Loucy (cell line): ENCODE results near the gene DES.

ENCODE experiments used
- H2AFZ ChIP-seq: fragments of 200-600 bp; sonication (generic); 2 replicates; pipeline ENCODE4 v1.6.0; 2016; ENCODE audit warnings: antibody characterized with exemption, mild to moderate bottlenecking, low read length, moderate library complexity
- H3F3A ChIP-seq: fragments of 200-600 bp; 2 replicates; pipeline ENCODE4 v1.6.0; 2016; ENCODE audit warnings: antibody characterized with exemption, low read depth, mild to moderate bottlenecking
- H3K27me3 ChIP-seq: fragments of 200-600 bp; sonication (generic); 2 replicates; pipeline ENCODE4 v1.6.1; 2014; ENCODE audit warnings: low read length, mild to moderate bottlenecking; ENCODE audit not compliant: insufficient read depth, poor library complexity, severe bottlenecking
- H3K36me3 ChIP-seq: fragments of 200-600 bp; sonication (generic); 2 replicates; pipeline ENCODE4 v1.6.1; 2016; ENCODE audit warnings: low read length; ENCODE audit not compliant: insufficient read depth
- H3K4me1 ChIP-seq: fragments of 200-600 bp; sonication (generic); 2 replicates; pipeline ENCODE4 v1.5.1; 2014; ENCODE audit warnings: low read length, mild to moderate bottlenecking; ENCODE audit not compliant: insufficient read depth, poor library complexity, severe bottlenecking
- H3K4me2 ChIP-seq: fragments of 200-600 bp; sonication (generic); 2 replicates; pipeline ENCODE4 v1.6.0; 2014; ENCODE audit warnings: antibody characterized with exemption, low read length, low read depth, mild to moderate bottlenecking; ENCODE audit not compliant: poor library complexity, severe bottlenecking
- H3K4me3 ChIP-seq: fragments of 200-600 bp; sonication (generic); 2 replicates; pipeline ENCODE4 v1.5.1; 2014; ENCODE audit warnings: low read length, mild to moderate bottlenecking, mixed read lengths; ENCODE audit not compliant: poor library complexity, severe bottlenecking
- H3K79me2 ChIP-seq: fragments of 200-600 bp; sonication (generic); 2 replicates; pipeline ENCODE4 v1.6.1; 2014; ENCODE audit warnings: low read length; ENCODE audit not compliant: insufficient read depth
- H3K9ac ChIP-seq: fragments of 200-600 bp; sonication (generic); 2 replicates; pipeline ENCODE4 v1.6.0; 2014; ENCODE audit warnings: mild to moderate bottlenecking, low read depth, low read length, moderate library complexity; ENCODE audit not compliant: poor library complexity, severe bottlenecking
- H3K9me2 ChIP-seq: fragments of 200-600 bp; sonication (generic); replicated peaks from 2 replicates; pipeline ENCODE4 v1.6.1; 2016; ENCODE audit warnings: low read depth, low read length, mixed read lengths
- H3K9me3 ChIP-seq: fragments of 200-600 bp; sonication (generic); 2 replicates; pipeline ENCODE4 v1.6.1; 2014; ENCODE audit warnings: mild to moderate bottlenecking, antibody characterized with exemption, low read length, low read depth; ENCODE audit not compliant: insufficient read depth
- H4K20me1 ChIP-seq: fragments of 200-600 bp; sonication (generic); 2 replicates; pipeline ENCODE4 v1.6.0; 2014; ENCODE audit warnings: antibody characterized with exemption, low read length, mild to moderate bottlenecking; ENCODE audit not compliant: insufficient read depth, poor library complexity, severe bottlenecking
- EZH2phosphoT487 ChIP-seq: fragments of 200-600 bp; IDR thresholded peaks from 2 replicates; pipeline ENCODE4 v1.6.1; 2018; ENCODE audit warnings: antibody characterized with exemption, mild to moderate bottlenecking, moderate library complexity, borderline replicate concordance
- TF ChIP-seq, protein P1 (sequence below): fragments of 200-600 bp; sonication (generic); conservative IDR thresholded peaks from 2 replicates; pipeline ENCODE4 v1.5.1; 2014; ENCODE audit warnings: mild to moderate bottlenecking, antibody characterized with exemption, low read length

DES gene

DNA sequence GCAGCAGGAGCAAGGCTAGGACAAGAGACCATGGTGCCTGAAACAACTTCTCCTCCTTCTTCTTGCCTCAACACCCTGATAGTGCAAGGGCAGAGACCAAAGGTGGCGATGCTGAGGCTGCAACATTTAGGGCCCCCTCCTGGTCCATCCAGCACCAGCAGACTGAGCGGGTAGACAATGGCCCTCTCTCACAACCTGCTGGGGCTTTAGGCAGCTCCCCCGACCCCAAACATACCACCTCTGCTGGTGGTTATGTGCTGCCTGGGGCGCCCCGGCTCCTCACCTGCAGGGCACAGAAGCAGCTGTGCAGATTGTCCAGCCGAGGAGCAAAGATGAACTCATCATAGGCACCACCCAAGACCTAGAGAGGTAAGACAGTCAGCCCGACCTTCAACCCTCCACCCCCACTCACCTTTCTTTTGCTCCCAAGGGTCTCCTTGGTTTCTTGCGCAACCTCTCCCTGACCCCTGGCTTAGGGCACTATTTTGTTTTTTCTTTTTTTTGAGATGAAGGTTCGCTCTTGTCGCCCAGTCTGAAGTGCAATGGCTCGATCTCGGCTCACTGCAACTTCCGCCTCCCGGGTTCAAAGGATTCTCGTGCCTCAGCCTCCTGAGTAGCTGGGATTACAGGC is 34.0 kb upstream of the DES start:
- Histone ChIP-seq H3K4me3 (no peak overlapping the region), H3K9me3 (no peaks in the 10 kb centered on the region), H3F3A (no peaks in the 10 kb centered on the region), H3K36me3 (peaks cover 16% of the 10 kb centered on the region; the same call in 1 of the 2 replicates), H3K27me3 (no peaks in the 10 kb centered on the region), H4K20me1 (peaks cover 10% of the 10 kb centered on the region), H2AFZ (no peak overlapping the region), H3K9ac (no peak overlapping the region), H3K79me2 (peaks cover 23% of the 10 kb centered on the region), H3K4me2 (no peak overlapping the region), H3K4me1 (peaks cover 18% of the 10 kb centered on the region), H3K9me2 (no peaks in the 10 kb centered on the region)
- TF ChIP-seq EZH2phosphoT487, result no peak
- TF ChIP-seq, protein P1, sequence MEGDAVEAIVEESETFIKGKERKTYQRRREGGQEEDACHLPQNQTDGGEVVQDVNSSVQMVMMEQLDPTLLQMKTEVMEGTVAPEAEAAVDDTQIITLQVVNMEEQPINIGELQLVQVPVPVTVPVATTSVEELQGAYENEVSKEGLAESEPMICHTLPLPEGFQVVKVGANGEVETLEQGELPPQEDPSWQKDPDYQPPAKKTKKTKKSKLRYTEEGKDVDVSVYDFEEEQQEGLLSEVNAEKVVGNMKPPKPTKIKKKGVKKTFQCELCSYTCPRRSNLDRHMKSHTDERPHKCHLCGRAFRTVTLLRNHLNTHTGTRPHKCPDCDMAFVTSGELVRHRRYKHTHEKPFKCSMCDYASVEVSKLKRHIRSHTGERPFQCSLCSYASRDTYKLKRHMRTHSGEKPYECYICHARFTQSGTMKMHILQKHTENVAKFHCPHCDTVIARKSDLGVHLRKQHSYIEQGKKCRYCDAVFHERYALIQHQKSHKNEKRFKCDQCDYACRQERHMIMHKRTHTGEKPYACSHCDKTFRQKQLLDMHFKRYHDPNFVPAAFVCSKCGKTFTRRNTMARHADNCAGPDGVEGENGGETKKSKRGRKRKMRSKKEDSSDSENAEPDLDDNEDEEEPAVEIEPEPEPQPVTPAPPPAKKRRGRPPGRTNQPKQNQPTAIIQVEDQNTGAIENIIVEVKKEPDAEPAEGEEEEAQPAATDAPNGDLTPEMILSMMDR, result peak; percentile 37

DNA sequence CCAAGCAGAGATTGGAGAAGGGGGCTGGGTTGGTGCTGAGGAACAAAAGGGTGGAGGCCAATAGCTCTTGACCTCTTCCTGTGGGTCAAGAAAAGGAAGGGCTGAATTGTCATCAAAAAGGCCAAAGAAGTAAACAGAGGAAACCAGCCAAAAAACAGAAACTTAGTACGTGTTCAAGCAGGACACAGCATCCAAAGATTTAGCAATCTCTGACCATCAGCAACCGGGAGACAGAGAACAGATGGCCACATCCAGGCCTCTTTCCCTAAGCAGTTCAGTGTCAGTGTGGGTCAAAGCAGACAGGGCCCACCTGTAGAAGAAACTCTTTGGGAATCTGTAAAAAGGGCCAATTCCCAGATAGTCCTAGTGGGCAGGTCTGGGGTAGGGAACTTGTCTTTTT is 33.3 kb upstream of the DES start:
- Histone ChIP-seq H2AFZ (no peak overlapping the region), H3F3A (no peaks in the 10 kb centered on the region), H3K9me2 (no peaks in the 10 kb centered on the region), H3K4me2 (no peak overlapping the region), H3K27me3 (no peaks in the 10 kb centered on the region), H3K9me3 (no peaks in the 10 kb centered on the region), H3K9ac (no peak overlapping the region), H3K36me3 (peaks cover 16% of the 10 kb centered on the region; the same call in 1 of the 2 replicates), H3K4me1 (peaks cover 18% of the 10 kb centered on the region), H3K79me2 (peaks cover 23% of the 10 kb centered on the region), H4K20me1 (peaks cover 10% of the 10 kb centered on the region), H3K4me3 (no peak overlapping the region)
- TF ChIP-seq EZH2phosphoT487, result no peak
- TF ChIP-seq, protein P1, result no peak

DNA sequence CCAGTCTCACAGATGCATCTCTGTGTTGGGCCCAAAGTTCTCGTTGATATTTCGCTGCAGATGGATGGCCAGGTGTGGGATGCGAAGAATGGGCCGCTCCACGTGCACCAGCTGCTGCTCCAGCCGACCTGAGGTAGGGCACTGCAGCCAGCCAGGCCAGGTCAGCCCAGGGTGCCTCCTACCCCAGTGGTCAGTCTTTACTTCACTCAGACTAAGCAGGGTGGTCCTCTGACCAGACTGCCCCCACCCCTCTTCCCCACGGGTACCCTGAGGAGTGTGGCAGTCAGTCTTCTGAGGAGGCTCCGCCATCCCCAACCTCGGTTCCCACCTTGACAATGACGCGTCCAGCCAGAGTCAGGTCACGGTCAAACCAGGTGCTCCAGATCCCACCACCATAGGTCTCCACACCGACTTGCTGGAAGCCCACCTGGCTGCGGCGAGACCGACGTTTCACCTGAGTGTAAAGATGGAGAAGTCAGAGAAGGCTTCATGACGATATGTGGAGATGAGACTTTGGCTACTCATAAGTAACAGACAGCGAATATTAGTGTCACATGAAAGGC is 32.1 kb upstream of the DES start:
- Histone ChIP-seq H3K9me2 (no peaks in the 10 kb centered on the region), H3K9me3 (no peaks in the 10 kb centered on the region), H3K4me1 (peaks cover 18% of the 10 kb centered on the region), H3F3A (no peaks in the 10 kb centered on the region), H3K27me3 (no peaks in the 10 kb centered on the region), H3K36me3 (peaks cover 16% of the 10 kb centered on the region; the same call in 1 of the 2 replicates), H3K4me3 (peak overlapping the region; percentile 100), H3K79me2 (peaks cover 23% of the 10 kb centered on the region), H3K9ac (peak overlapping the region; percentile 89), H2AFZ (no peak overlapping the region), H3K4me2 (peak overlapping the region; percentile 99), H4K20me1 (peaks cover 10% of the 10 kb centered on the region)
- TF ChIP-seq, protein P1, result no peak
- no peak for TF ChIP-seq EZH2phosphoT487
